SK-N-SH (cell line): ENCODE results near the gene SLC9A6. TPM values are rescaled to one million over a fixed set of nuclear protein-coding genes. Genes with fewer than 3 reads are reported as not detected.

Experiments used
- CTCF ChIA-PET: fragments of 300-600, 350-600 bp; formaldehyde crosslinking; extraction: SDS; loops from one replicate; lab custom pipeline; 2021; lab: Yijun Ruan, JAX
- POLR2A ChIA-PET: fragments of 350-600 bp; sonication (Branson Sonifier 250); formaldehyde crosslinking; extraction: SDS; loops from one replicate; lab custom pipeline; 2020; ENCODE audit warnings: antibody characterized with exemption, inconsistent platforms; lab: Yijun Ruan, JAX
- DNase-seq: peaks from one replicate; pipeline ENCODE4 v3.0.0; 2012
- H2AFZ ChIP-seq: fragments of 200-600 bp; sonication (generic); 2 replicates; pipeline ENCODE4 v1.8.1; 2016; ENCODE audit warnings: antibody characterized with exemption, mild to moderate bottlenecking, low read depth
- H3F3A ChIP-seq: fragments of 200-600 bp; sonication (generic); replicated peaks from 2 replicates; pipeline ENCODE3; 2016; ENCODE audit warnings: antibody characterized with exemption, mild to moderate bottlenecking; ENCODE audit not compliant: insufficient read depth
- H3K27ac ChIP-seq, 2 experiments: fragments of 200-500 bp in 1 of 2; fragments of 200-600 bp in 1 of 2; sonication (Bioruptor generic) in 1 of 2; sonication (generic), shearing (Covaris generic) in 1 of 2; 2 replicates each; pipeline versions ENCODE4 v1.5.1 to v1.6.1; 2014 to 2016; ENCODE audit warnings: low read depth in 2 of 2, inconsistent platforms in 1 of 2, low read length in 1 of 2, mild to moderate bottlenecking in 1 of 2, mixed read lengths in 1 of 2
- H3K27me3 ChIP-seq: fragments of 200-600 bp; sonication (generic), shearing (Covaris generic); 2 replicates; pipeline ENCODE4 v1.6.1; 2016; ENCODE audit warnings: mixed run types; ENCODE audit not compliant: insufficient read depth
- H3K36me3 ChIP-seq, 2 experiments: fragments of 200-500 bp in 1 of 2; fragments of 200-600 bp in 1 of 2; sonication (Bioruptor generic) in 1 of 2; sonication (generic) in 1 of 2; replicated peaks in 1 of 2; 2 replicates each; pipeline versions ENCODE3 to v1.5.1; 2014 to 2016; ENCODE audit warnings: low read length in 1 of 2, mild to moderate bottlenecking in 1 of 2; ENCODE audit not compliant: insufficient read depth in 2 of 2, control insufficient read depth in 1 of 2
- H3K4me1 ChIP-seq, 2 experiments: fragments of 200-500 bp in 1 of 2; fragments of 200-600 bp in 1 of 2; sonication (Bioruptor generic) in 1 of 2; sonication (generic), shearing (Covaris generic) in 1 of 2; 2 replicates each; pipeline versions ENCODE4 v1.5.1 to v1.6.1; 2014 to 2016; ENCODE audit warnings: low read depth in 1 of 2, low read length in 1 of 2, mixed run types in 1 of 2; ENCODE audit not compliant: insufficient read depth in 2 of 2, control insufficient read depth in 1 of 2
- H3K4me2 ChIP-seq: fragments of 200-600 bp; sonication (generic), shearing (Covaris generic); 2 replicates; pipeline ENCODE4 v1.6.1; 2017; ENCODE audit warnings: mixed run types
- H3K4me3 ChIP-seq, 2 experiments: fragments of 200-500 bp in 1 of 2; fragments of 200-600 bp in 1 of 2; sonication (Bioruptor generic) in 1 of 2; sonication (generic), shearing (Covaris generic) in 1 of 2; 2 replicates each; pipeline versions ENCODE4 v1.5.1 to v1.8.1; 2014 to 2016; ENCODE audit warnings: low read depth in 2 of 2, inconsistent platforms in 1 of 2, low read length in 1 of 2, mild to moderate bottlenecking in 1 of 2, mixed read lengths in 1 of 2, moderate library complexity in 1 of 2
- H3K79me2 ChIP-seq: fragments of 200-600 bp; sonication (generic); 2 replicates; pipeline ENCODE4 v1.8.1; 2017; ENCODE audit warnings: mild to moderate bottlenecking; ENCODE audit not compliant: insufficient read depth
- H3K9ac ChIP-seq: fragments of 200-600 bp; sonication (generic); 2 replicates; pipeline ENCODE4 v1.6.1; 2017; ENCODE audit warnings: mixed run types
- H3K9me2 ChIP-seq: fragments of 200-600 bp; sonication (generic); 2 replicates; pipeline ENCODE4 v1.6.1; 2017; ENCODE audit warnings: mixed run types
- H3K9me3 ChIP-seq: fragments of 200-600 bp; sonication (generic); 2 replicates; pipeline ENCODE4 v1.6.1; 2017; ENCODE audit warnings: mixed run types, mild to moderate bottlenecking, moderate library complexity
- H4K20me1 ChIP-seq: fragments of 200-600 bp; sonication (generic); 2 replicates; pipeline ENCODE4 v1.6.1; 2017; ENCODE audit warnings: mild to moderate bottlenecking, mixed run types; ENCODE audit not compliant: insufficient read depth
- CHD2 ChIP-seq: fragments of 150-350 bp; IDR thresholded peaks from 2 replicates; pipeline ENCODE4 v1.6.1; 2018; ENCODE audit warnings: low read length; ENCODE audit not compliant: partially characterized antibody
- ELF1 ChIP-seq: IDR thresholded peaks from 2 replicates; pipeline ENCODE4 v1.4.0; 2012
- FOSL2 ChIP-seq: IDR thresholded peaks from 2 replicates; pipeline ENCODE4 v1.4.0; 2012; ENCODE audit warnings: low read depth, mild to moderate bottlenecking, moderate library complexity, borderline replicate concordance
- FOXM1 ChIP-seq: IDR thresholded peaks from 2 replicates; pipeline ENCODE4 v1.4.0; 2012; ENCODE audit warnings: low read depth, mild to moderate bottlenecking
- GABPA ChIP-seq: IDR thresholded peaks from 2 replicates; pipeline ENCODE4 v1.4.0; 2012; ENCODE audit warnings: low read depth, mild to moderate bottlenecking
- JUND ChIP-seq: IDR thresholded peaks from 2 replicates; pipeline ENCODE4 v1.4.0; 2012
- MAX ChIP-seq: IDR thresholded peaks from 2 replicates; pipeline ENCODE4 v1.4.0; 2012; ENCODE audit warnings: low read depth
- NRF1 ChIP-seq: IDR thresholded peaks from 2 replicates; pipeline ENCODE4 v1.6.1; 2012; ENCODE audit warnings: low read depth, mild to moderate bottlenecking, low read length
- RFX5 ChIP-seq: IDR thresholded peaks from 2 replicates; pipeline ENCODE4 v1.6.1; 2012; ENCODE audit warnings: mild to moderate bottlenecking, improper control_type of control experiment, low read length
- SMC3 ChIP-seq: IDR thresholded peaks from 2 replicates; pipeline ENCODE4 v1.6.1; 2012; ENCODE audit warnings: low read depth, low read length, improper control_type of control experiment
- TAF1 ChIP-seq: IDR thresholded peaks from 2 replicates; pipeline ENCODE4 v1.6.1; 2012; ENCODE audit warnings: low read depth, mild to moderate bottlenecking, low read length, moderate library complexity, borderline replicate concordance
- TCF12 ChIP-seq: IDR thresholded peaks from 2 replicates; pipeline ENCODE4 v1.4.0; 2012
- TEAD4 ChIP-seq: IDR thresholded peaks from 2 replicates; pipeline ENCODE4 v1.4.0; 2012; ENCODE audit warnings: mild to moderate bottlenecking, borderline replicate concordance; ENCODE audit not compliant: insufficient read depth
- USF1 ChIP-seq: IDR thresholded peaks from 2 replicates; pipeline ENCODE4 v1.4.0; 2012; ENCODE audit warnings: low read depth, borderline replicate concordance
- USF2 ChIP-seq: fragments of 150-350 bp; IDR thresholded peaks from 2 replicates; pipeline ENCODE4 v1.6.1; 2017; ENCODE audit warnings: antibody characterized with exemption, low read length, low read depth, borderline replicate concordance
- WGBS: methylation state at CpG from one replicate; pipeline ENCODE4 v1.1.6; 2017; ENCODE audit warnings: low lambda C conversion rate; 5-methylcytosine and 5-hydroxymethylcytosine counted together
- polyA plus RNA-seq, 3 experiments: library from polyadenylated mRNA; depleted of rRNA; stranded (reverse); fragments of >200 nt; gene quantifications; 2 replicates each; pipeline ENCODE4 v1.2.3, GENCODE V29; 2012
- TF ChIP-seq, protein P1 (sequence below): fragments of 200-600 bp; sonication (generic); IDR thresholded peaks from 2 replicates; pipeline ENCODE4 v1.6.1; 2017; ENCODE audit warnings: antibody characterized with exemption, mild to moderate bottlenecking, moderate library complexity
- TF ChIP-seq, protein P2 (sequence below): IDR thresholded peaks from 2 replicates; pipeline ENCODE4 v1.6.1; 2012; ENCODE audit warnings: mild to moderate bottlenecking, low read depth, low read length, moderate library complexity

The SLC9A6 gene
- polyA plus RNA-seq, 1 of the 3 experiments (the other 2 are of a cell fraction), result 5.0 TPM

- TF ChIP-seq USF2 (no peak), USF1 (no peak), JUND (no peak), TCF12 (no peak), SMC3 (no peak)
Observed at GRCh38 chrX:136021160-136021559, 35.9 kb downstream of the SLC9A6 start (continued).

DNA sequence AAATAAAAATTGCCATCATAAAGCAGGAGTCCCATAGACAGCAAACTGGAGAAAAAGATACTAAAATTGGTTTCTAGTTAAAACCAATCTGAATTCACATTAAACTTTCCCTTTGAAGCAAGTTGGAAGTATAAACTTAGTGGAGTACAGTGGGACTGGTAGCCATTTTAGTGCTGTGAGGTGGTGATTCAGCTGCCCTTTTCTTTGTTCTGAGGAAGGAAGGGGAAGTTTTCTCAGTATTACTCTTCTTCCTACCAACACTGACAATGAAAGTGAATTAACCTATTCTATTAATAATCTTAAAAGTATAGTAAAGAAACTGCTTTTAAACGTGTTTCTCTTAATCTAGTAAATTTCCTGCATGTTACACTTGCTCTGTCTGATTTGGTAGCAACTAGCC, 36.7 kb downstream of the SLC9A6 start:
- 57% methylated on average over 1 of the region's 1 CpG for WGBS
- Histone ChIP-seq H3K79me2 (no peaks in the 10 kb centered on the region), H3K4me2 (no peak overlapping the region), H4K20me1 (no peaks in the 10 kb centered on the region), H3K9ac (no peak overlapping the region), H3K9me3 (no peaks in the 10 kb centered on the region), H3K4me1 (no peaks in the 10 kb centered on the region)
- no peak for TF ChIP-seq TEAD4
- no peak for TF ChIP-seq FOXM1
- no peak for TF ChIP-seq TAF1
- TF ChIP-seq MAX, result no peak
- TF ChIP-seq RFX5, result no peak
- TF ChIP-seq, protein P1, sequence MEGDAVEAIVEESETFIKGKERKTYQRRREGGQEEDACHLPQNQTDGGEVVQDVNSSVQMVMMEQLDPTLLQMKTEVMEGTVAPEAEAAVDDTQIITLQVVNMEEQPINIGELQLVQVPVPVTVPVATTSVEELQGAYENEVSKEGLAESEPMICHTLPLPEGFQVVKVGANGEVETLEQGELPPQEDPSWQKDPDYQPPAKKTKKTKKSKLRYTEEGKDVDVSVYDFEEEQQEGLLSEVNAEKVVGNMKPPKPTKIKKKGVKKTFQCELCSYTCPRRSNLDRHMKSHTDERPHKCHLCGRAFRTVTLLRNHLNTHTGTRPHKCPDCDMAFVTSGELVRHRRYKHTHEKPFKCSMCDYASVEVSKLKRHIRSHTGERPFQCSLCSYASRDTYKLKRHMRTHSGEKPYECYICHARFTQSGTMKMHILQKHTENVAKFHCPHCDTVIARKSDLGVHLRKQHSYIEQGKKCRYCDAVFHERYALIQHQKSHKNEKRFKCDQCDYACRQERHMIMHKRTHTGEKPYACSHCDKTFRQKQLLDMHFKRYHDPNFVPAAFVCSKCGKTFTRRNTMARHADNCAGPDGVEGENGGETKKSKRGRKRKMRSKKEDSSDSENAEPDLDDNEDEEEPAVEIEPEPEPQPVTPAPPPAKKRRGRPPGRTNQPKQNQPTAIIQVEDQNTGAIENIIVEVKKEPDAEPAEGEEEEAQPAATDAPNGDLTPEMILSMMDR, result no peak
- no peak for TF ChIP-seq FOSL2
- TF ChIP-seq NRF1, result no peak
- no peak for TF ChIP-seq SMC3
- no peak for TF ChIP-seq JUND
- no peak for TF ChIP-seq CHD2
- TF ChIP-seq, protein P2, sequence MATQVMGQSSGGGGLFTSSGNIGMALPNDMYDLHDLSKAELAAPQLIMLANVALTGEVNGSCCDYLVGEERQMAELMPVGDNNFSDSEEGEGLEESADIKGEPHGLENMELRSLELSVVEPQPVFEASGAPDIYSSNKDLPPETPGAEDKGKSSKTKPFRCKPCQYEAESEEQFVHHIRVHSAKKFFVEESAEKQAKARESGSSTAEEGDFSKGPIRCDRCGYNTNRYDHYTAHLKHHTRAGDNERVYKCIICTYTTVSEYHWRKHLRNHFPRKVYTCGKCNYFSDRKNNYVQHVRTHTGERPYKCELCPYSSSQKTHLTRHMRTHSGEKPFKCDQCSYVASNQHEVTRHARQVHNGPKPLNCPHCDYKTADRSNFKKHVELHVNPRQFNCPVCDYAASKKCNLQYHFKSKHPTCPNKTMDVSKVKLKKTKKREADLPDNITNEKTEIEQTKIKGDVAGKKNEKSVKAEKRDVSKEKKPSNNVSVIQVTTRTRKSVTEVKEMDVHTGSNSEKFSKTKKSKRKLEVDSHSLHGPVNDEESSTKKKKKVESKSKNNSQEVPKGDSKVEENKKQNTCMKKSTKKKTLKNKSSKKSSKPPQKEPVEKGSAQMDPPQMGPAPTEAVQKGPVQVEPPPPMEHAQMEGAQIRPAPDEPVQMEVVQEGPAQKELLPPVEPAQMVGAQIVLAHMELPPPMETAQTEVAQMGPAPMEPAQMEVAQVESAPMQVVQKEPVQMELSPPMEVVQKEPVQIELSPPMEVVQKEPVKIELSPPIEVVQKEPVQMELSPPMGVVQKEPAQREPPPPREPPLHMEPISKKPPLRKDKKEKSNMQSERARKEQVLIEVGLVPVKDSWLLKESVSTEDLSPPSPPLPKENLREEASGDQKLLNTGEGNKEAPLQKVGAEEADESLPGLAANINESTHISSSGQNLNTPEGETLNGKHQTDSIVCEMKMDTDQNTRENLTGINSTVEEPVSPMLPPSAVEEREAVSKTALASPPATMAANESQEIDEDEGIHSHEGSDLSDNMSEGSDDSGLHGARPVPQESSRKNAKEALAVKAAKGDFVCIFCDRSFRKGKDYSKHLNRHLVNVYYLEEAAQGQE, result no peak
- no peak for TF ChIP-seq GABPA
- no peak for TF ChIP-seq ELF1
- TF ChIP-seq, all 33 proteins: peak for 0
- no peak for DNase-seq
- no peak overlapping the region for H3K4me3 ChIP-seq
- POLR2A ChIA-PET, result no interaction called here
- H2AFZ ChIP-seq, result no peak overlapping the region
- no peaks in the 10 kb centered on the region for H3K9me2 ChIP-seq
- H3K27me3 ChIP-seq, result no peaks in the 10 kb centered on the region
- H3K36me3 ChIP-seq, result no peaks in the 10 kb centered on the region
- no peak overlapping the region for H3K27ac ChIP-seq
- H3F3A ChIP-seq, result no peaks in the 10 kb centered on the region
- CTCF ChIA-PET, result interaction anchor here (1.0 kb wide), 1 partner anchor 187 kb away, joined by 3 read pairs; no protein-coding TSS in a partner anchor
